ENCODE data around the gene UBE2F.

GRCh38 chr2:238042090-238042489 is 75.3 kb downstream of the UBE2F start:
- TF ChIP-seq CTCF (IDR thresholded peaks at IDR 0.05) (no peak), POLR2A (IDR thresholded peaks at IDR 0.05) (no peak)
